Choroid plexus epithelial cell (primary cell): ENCODE results near the gene MYOCD.

Experiments used
- DNase-seq: peaks from one replicate; pipeline ENCODE4 v3.0.0-alpha.2; 2010; ENCODE audit warnings: low read depth
- H3K4me3 ChIP-seq: 2 replicates; pipeline ENCODE4 v1.5.1; 2011; ENCODE audit warnings: low read depth, mild to moderate bottlenecking, control low read depth, low read length, moderate library complexity
- TF ChIP-seq, protein P1 (sequence below): conservative IDR thresholded peaks from 2 replicates; pipeline ENCODE4 v1.5.1; 2011; ENCODE audit warnings: low read depth, mild to moderate bottlenecking, control low read depth, inconsistent platforms, low read length, moderate library complexity

Gene MYOCD

DNA sequence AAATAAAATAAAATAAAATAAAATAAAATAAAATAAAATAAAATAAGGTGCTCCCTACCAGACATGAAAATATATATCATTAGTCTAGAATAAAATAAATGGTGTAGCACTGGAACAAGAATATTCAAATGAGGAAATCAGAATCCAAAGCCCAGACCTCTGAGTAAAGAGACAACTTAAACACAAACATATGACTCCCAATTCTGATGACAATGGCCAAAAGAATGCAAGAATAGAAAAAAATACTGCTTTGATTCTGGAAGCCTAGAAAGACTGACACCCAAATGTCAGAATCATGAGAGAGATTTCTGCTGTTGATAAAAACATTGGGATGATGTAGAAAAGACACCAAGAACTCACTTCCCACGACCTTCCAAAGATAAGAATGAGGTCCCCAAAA is 27.9 kb downstream of the MYOCD start:
- TF ChIP-seq, protein P1, sequence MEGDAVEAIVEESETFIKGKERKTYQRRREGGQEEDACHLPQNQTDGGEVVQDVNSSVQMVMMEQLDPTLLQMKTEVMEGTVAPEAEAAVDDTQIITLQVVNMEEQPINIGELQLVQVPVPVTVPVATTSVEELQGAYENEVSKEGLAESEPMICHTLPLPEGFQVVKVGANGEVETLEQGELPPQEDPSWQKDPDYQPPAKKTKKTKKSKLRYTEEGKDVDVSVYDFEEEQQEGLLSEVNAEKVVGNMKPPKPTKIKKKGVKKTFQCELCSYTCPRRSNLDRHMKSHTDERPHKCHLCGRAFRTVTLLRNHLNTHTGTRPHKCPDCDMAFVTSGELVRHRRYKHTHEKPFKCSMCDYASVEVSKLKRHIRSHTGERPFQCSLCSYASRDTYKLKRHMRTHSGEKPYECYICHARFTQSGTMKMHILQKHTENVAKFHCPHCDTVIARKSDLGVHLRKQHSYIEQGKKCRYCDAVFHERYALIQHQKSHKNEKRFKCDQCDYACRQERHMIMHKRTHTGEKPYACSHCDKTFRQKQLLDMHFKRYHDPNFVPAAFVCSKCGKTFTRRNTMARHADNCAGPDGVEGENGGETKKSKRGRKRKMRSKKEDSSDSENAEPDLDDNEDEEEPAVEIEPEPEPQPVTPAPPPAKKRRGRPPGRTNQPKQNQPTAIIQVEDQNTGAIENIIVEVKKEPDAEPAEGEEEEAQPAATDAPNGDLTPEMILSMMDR = no peak
- H3K4me3 ChIP-seq = no peak overlapping the region
- peak; percentile 13 for DNase-seq

DNA sequence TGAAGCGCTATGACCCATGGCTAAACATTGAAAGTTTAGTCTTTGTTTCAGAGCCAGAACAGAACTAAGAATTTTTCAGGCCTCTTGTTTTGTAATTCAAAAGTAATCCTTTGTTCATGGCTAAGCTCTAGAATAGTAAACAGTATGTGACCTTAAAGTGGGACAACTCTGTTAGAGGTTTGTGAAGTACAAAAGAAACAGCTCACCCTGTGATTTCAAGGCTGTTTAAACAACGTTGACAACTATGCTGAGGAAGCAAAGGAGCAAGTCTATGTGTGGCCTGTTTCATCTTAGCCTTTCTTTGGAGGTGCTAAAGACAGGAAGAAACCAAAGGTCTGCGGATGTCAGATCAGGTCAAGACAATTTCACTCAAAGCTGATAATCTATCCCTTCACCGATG is 40.4 kb downstream of the MYOCD start:
- no peak overlapping the region for H3K4me3 ChIP-seq
- TF ChIP-seq, protein P1 = no peak
- no peak for DNase-seq

DNA sequence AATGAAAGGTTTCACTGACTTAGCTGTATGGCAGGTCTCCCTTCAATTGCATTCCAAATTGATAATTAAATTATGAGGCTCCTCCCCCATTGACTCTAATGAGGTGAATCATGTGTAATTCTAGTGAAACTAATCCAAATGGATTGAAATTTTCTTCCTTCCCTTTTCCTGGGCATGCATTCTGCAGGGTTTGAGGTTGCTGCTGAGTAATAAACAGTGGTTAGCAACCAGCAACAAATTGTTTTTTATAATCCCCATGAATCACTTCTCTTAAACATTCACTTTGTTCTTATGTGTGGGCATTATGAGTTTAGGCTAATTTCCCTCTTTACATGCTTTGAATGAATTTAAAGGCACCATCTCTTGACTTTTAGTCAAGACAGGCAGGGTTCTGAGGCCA is 43.4 kb downstream of the MYOCD start:
- TF ChIP-seq, protein P1 = no peak
- no peak for DNase-seq
- H3K4me3 ChIP-seq = no peak overlapping the region

DNA sequence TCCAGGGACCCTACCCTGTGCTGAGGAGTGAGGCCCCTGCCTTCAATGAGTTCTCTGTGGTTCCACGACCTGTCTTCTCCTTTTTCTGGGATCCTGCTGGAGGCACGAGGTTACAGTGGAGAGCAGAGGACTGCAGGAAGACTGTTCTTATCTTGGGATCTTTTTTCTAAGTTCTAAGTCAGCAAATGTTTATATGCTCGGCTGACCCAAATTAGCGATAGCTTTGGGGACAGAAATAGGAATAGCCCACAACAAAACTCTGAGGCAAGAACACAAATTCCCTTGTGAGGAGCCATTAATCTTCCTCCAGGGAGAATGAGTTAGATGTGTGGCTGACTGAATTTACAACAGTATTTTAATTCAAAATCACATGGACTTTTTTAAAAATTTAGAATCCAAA is 46.7 kb downstream of the MYOCD start:
- DNase-seq = no peak
- H3K4me3 ChIP-seq = no peak overlapping the region
- TF ChIP-seq, protein P1 = no peak

DNA sequence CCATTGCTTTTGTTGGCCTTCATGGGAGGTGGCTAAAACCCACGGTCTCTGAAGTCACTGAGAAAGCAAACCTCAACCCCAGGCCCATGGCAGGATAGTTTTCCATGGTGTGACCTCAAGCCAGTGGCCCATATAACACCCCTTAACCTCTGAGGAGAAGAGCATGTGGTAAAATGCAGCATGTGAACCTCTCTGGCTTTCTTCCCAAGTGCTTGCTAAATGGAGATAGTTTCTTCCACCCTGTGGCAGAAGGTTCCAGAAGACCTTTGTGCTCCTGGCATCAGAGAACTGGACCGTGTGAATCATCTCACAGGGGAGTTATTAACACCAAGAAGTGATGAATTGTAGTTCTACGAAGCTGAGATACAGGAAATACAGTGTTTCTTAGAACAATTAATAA is 47.3 kb downstream of the MYOCD start:
- no peak overlapping the region for H3K4me3 ChIP-seq
- DNase-seq = peak; percentile 12
- TF ChIP-seq, protein P1 = no peak

DNA sequence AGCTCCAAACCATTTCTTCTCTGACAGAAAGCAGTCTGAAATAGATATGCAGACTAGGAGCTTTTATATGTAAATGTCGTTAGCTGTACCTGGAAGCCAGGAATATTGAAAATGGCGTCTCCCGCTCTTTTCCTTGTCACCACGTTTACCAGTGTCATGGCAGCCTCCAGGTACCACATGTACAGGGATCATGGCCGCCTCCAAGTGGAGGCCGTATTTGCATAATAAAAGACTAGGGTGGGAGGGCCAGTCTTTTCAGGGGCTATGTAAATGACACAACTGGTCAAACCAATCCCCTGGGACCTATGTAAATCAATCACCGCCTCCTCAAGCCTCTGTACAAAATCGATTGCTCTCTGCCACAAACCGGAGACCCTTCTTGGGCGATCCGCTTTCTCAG is 54.3 kb downstream of the MYOCD start:
- TF ChIP-seq, protein P1 = no peak
- H3K4me3 ChIP-seq = no peak overlapping the region
- DNase-seq = no peak

DNA sequence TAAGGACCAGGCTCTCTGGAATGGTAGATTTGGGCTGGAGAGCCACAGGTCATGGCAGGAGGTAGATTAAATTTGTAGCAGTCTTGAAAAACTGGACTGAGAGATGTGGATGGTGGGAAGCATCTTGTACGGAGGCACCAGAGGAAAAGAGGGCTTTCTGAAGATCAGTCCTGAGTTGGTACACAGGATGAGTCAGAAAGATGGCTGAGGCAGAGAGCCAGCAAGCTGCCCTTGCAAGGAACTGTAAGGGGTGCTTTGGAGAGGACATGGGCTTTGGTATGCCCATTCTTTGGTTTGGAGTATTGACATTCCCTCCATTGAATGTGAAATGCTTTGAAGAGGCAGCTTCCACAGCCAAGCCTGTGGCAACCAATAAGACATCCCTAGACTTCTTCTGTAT is 55.9 kb downstream of the MYOCD start:
- DNase-seq = no peak
- H3K4me3 ChIP-seq = no peak overlapping the region
- TF ChIP-seq, protein P1 = no peak
